Neural progenitor cell (in vitro differentiated cells): ENCODE results near the gene CACHD1. TPM values are rescaled to one million over a fixed set of nuclear protein-coding genes. Genes with fewer than 3 reads are reported as not detected.

Source experiments
- DNase-seq: peaks from one replicate; pipeline ENCODE4 v3.0.0-alpha.2; 2016; ENCODE audit warnings: low spot score
- H2AFZ ChIP-seq: fragments of 200-600 bp; sonication (generic); replicated peaks from 2 replicates; pipeline ENCODE4 v1.6.1; 2016; ENCODE audit warnings: antibody characterized with exemption
- H3F3A ChIP-seq: fragments of 200-600 bp; sonication (generic); 2 replicates; pipeline ENCODE4 v1.6.1; 2016; ENCODE audit warnings: antibody characterized with exemption, low read depth
- H3K27ac ChIP-seq: fragments of 200-600 bp; sonication (generic); 2 replicates; pipeline ENCODE4 v1.5.1; 2016; ENCODE audit warnings: mild to moderate bottlenecking
- H3K27me3 ChIP-seq: fragments of 200-600 bp; sonication (generic); 2 replicates; pipeline ENCODE4 v1.6.1; 2016; ENCODE audit warnings: mild to moderate bottlenecking, moderate library complexity
- H3K36me3 ChIP-seq: fragments of 200-600 bp; sonication (generic); 2 replicates; pipeline ENCODE4 v1.5.1; 2016
- H3K4me1 ChIP-seq: fragments of 200-600 bp; sonication (generic); 2 replicates; pipeline ENCODE4 v1.6.1; 2016; ENCODE audit warnings: mixed run types
- H3K4me2 ChIP-seq: fragments of 200-600 bp; sonication (generic); 2 replicates; pipeline ENCODE4 v1.6.1; 2016
- H3K4me3 ChIP-seq: fragments of 200-600 bp; sonication (generic); 2 replicates; pipeline ENCODE4 v1.5.1; 2016
- H3K79me2 ChIP-seq: fragments of 200-600 bp; sonication (generic); 2 replicates; pipeline ENCODE4 v1.6.1; 2016; ENCODE audit warnings: low read depth
- H3K9ac ChIP-seq: fragments of 200-600 bp; sonication (generic); 2 replicates; pipeline ENCODE4 v1.6.1; 2016
- H3K9me3 ChIP-seq: fragments of 200-600 bp; sonication (generic); 2 replicates; pipeline ENCODE4 v1.5.1; 2016; ENCODE audit warnings: low read depth
- H4K20me1 ChIP-seq: fragments of 200-600 bp; sonication (generic); 2 replicates; pipeline ENCODE4 v1.6.1; 2016; ENCODE audit warnings: low read depth
- H3K27ac Mint-ChIP-seq: 3 replicates; pipeline ENCODE4 v1.8.0; 2021; ENCODE audit warnings: mixed read lengths
- H3K27me3 Mint-ChIP-seq: 2 replicates; pipeline ENCODE4 v1.8.0; 2022; ENCODE audit warnings: low read depth, mild to moderate bottlenecking, inconsistent platforms, moderate library complexity, mixed read lengths; ENCODE audit not compliant: insufficient read depth
- H3K36me3 Mint-ChIP-seq: 3 replicates; pipeline ENCODE4 v1.8.0; 2021; ENCODE audit warnings: mixed read lengths
- H3K4me1 Mint-ChIP-seq: 3 replicates; pipeline ENCODE4 v1.8.0; 2021; ENCODE audit warnings: mixed read lengths
- H3K4me3 Mint-ChIP-seq: 3 replicates; pipeline ENCODE4 v1.8.0; 2021; ENCODE audit warnings: mild to moderate bottlenecking, moderate library complexity, mixed read lengths
- H3K9me3 Mint-ChIP-seq: 3 replicates; pipeline ENCODE4 v1.8.0; 2020; ENCODE audit warnings: mixed read lengths
- CTCF ChIP-seq: fragments of 200-600 bp; sonication (generic); IDR thresholded peaks from 2 replicates; pipeline ENCODE4 v1.5.1; 2017; ENCODE audit warnings: antibody characterized with exemption, mild to moderate bottlenecking
- EZH2 ChIP-seq: fragments of 200-600 bp; sonication (generic); IDR thresholded peaks from 2 replicates; pipeline ENCODE4 v1.6.1; 2017; ENCODE audit warnings: antibody characterized with exemption, mild to moderate bottlenecking, moderate library complexity
- EZH2phosphoT487 ChIP-seq: fragments of 200-600 bp; sonication (generic); IDR thresholded peaks from 2 replicates; pipeline ENCODE4 v1.6.1; 2017; ENCODE audit warnings: antibody characterized with exemption
- total RNA-seq: library from RNA; depleted of rRNA; stranded (reverse); fragments of >200 nt; gene quantifications from 2 replicates; pipeline ENCODE4 v1.2.3, GENCODE V29; 2015; ENCODE audit warnings: low replicate concordance

Gene CACHD1
- total RNA-seq, 1 donor from 2014 or later, result 61.0 TPM

- no peaks in the 10 kb centered on the region for H3K9me3 ChIP-seq
- no peak for DNase-seq
- no peak overlapping the region for H2AFZ ChIP-seq
- no peaks in the 10 kb centered on the region for H3K27me3 ChIP-seq
- H3K4me1 ChIP-seq, result peaks cover 40% of the 10 kb centered on the region
- H3K4me2 ChIP-seq, result no peak overlapping the region
- H3K79me2 ChIP-seq, result peaks cover 100% of the 10 kb centered on the region
- no peak overlapping the region for H3K27ac ChIP-seq
- peaks cover 3% of the 10 kb centered on the region for H3F3A ChIP-seq
- no peak overlapping the region for H3K9ac ChIP-seq
- TF ChIP-seq CTCF, result no peak
- Mint-ChIP-seq H3K4me1 (peaks cover 70% of the 10 kb centered on the region), H3K36me3 (peaks cover 24% of the 10 kb centered on the region), H3K27ac (no peak overlapping the region), H3K27me3 (peaks cover 3% of the 10 kb centered on the region), H3K9me3 (peaks cover 9% of the 10 kb centered on the region), H3K4me3 (no peak overlapping the region)
- H3K4me3 ChIP-seq, result no peak overlapping the region
- H3K36me3 ChIP-seq, result no peaks in the 10 kb centered on the region
- peaks cover 37% of the 10 kb centered on the region for H4K20me1 ChIP-seq
These were observed 57.9 kb downstream of the CACHD1 start for GRCh38 chr1:64527786-64528185.

GRCh38 chr1:64530969-64531692 lies 61.2 kb downstream of the CACHD1 start:
- peaks cover 33% of the 10 kb centered on the region for H3K36me3 Mint-ChIP-seq
- peaks cover 15% of the 10 kb centered on the region for H3K9me3 Mint-ChIP-seq
- no peak for DNase-seq
- H3K9me3 ChIP-seq, result no peaks in the 10 kb centered on the region
- H3K4me1 Mint-ChIP-seq, result peaks cover 59% of the 10 kb centered on the region
- no peak overlapping the region for H3K27ac Mint-ChIP-seq
- H3K27me3 ChIP-seq, result no peaks in the 10 kb centered on the region
- TF ChIP-seq CTCF (no peak), EZH2phosphoT487 (no peak), EZH2 (no peak)
- H3K4me1 ChIP-seq, result peaks cover 16% of the 10 kb centered on the region
- H3K27me3 Mint-ChIP-seq, result peaks cover 3% of the 10 kb centered on the region
- H3K4me3 ChIP-seq, result no peak overlapping the region
- peaks cover 32% of the 10 kb centered on the region for H4K20me1 ChIP-seq
- no peak overlapping the region for H2AFZ ChIP-seq
- H3K27ac ChIP-seq, result no peak overlapping the region
- H3K79me2 ChIP-seq, result peaks cover 100% of the 10 kb centered on the region
- H3K4me2 ChIP-seq, result no peak overlapping the region
- no peaks in the 10 kb centered on the region for H3K36me3 ChIP-seq
- H3K4me3 Mint-ChIP-seq, result no peak overlapping the region
- H3F3A ChIP-seq, result peaks cover 3% of the 10 kb centered on the region
- no peak overlapping the region for H3K9ac ChIP-seq

DNA sequence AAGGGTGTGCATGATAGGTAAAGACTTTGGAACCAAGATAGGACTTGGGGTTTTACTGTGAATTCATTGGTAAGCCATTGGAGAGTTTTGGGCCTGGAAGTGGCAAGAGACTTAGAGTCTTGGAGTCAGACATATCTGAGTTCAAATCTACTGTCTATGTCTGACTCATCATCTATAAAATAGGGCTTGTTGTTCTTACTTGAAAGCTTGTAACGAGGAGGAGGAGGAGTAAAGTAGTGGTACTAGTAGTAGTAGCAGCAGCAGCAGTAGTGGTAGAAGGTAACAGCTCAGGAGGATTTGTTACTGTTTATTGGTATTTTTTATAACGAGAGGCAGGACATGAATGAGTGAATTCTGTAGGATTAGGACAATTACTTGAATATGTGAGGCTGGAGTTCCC lies 62.7 kb downstream of the CACHD1 start:
- Histone ChIP-seq H2AFZ (no peak overlapping the region), H3K9ac (no peak overlapping the region), H3K9me3 (no peaks in the 10 kb centered on the region), H3K27ac (no peak overlapping the region), H3K4me1 (peaks cover 6% of the 10 kb centered on the region), H3K4me2 (no peak overlapping the region), H3K4me3 (no peak overlapping the region), H3K36me3 (no peaks in the 10 kb centered on the region), H4K20me1 (peaks cover 37% of the 10 kb centered on the region), H3K79me2 (peaks cover 100% of the 10 kb centered on the region), H3F3A (peaks cover 3% of the 10 kb centered on the region), H3K27me3 (no peaks in the 10 kb centered on the region)
- H3K4me1 Mint-ChIP-seq, result peaks cover 60% of the 10 kb centered on the region
- H3K36me3 Mint-ChIP-seq, result peaks cover 31% of the 10 kb centered on the region
- peak overlapping the region; percentile 6 for H3K27ac Mint-ChIP-seq
- H3K27me3 Mint-ChIP-seq, result peaks cover 3% of the 10 kb centered on the region
- H3K9me3 Mint-ChIP-seq, result peaks cover 15% of the 10 kb centered on the region
- no peak for TF ChIP-seq EZH2phosphoT487
- TF ChIP-seq CTCF, result no peak
- no peak for TF ChIP-seq EZH2
- no peak for DNase-seq
- H3K4me3 Mint-ChIP-seq, result no peak overlapping the region
